Endothelial cell of umbilical vein (primary cell): ENCODE results near the gene NFIC. TPM values are rescaled to one million over a fixed set of nuclear protein-coding genes. Genes with fewer than 3 reads are reported as not detected.

Experiments used
- BruUV-seq: library from RNA; stranded (reverse); fragments of 400-500 nt; replicated peaks from 2 replicates; lab custom pipeline; 2021; lab: Mats Ljungman, UMichigan
- CTCF ChIA-PET: fragments of 300-600, 350-600 bp; sonication (Branson Sonifier 250); formaldehyde crosslinking; loops from one replicate; lab custom pipeline; 2021; ENCODE audit warnings: antibody characterized with exemption, inconsistent platforms; lab: Charles Lee
- POLR2A ChIA-PET: fragments of 300-600, 350-600 bp; sonication (Branson Sonifier 250); formaldehyde crosslinking; loops from one replicate; lab custom pipeline; 2021; ENCODE audit warnings: antibody characterized with exemption, inconsistent platforms; lab: Charles Lee
- DNase-seq: peaks from one replicate; pipeline ENCODE4 v3.0.0-alpha.2; 2011; ENCODE audit warnings: low read depth, low spot score
- FAIRE-seq: peaks from 2 replicates; lab custom pipeline; 2011; peaks lifted over from hg19 to GRCh38; lab: Jason Lieb, UNC
- H2AFZ ChIP-seq: 2 replicates; pipeline ENCODE4 v1.6.0; 2012; ENCODE audit warnings: low read depth, low read length, control low read depth, inconsistent platforms
- H3K27ac ChIP-seq: 2 replicates; pipeline ENCODE4 v1.5.1; 2011; ENCODE audit warnings: low read depth, mild to moderate bottlenecking, control low read depth, low read length, moderate library complexity; ENCODE audit not compliant: insufficient read depth
- H3K27me3 ChIP-seq, 2 experiments: 2 replicates each; pipeline versions ENCODE4 v1.6.0 to v1.6.1; 2011; ENCODE audit warnings: low read length in 2 of 2, mixed read lengths in 1 of 2; ENCODE audit not compliant: control insufficient read depth in 2 of 2, insufficient read depth in 2 of 2
- H3K36me3 ChIP-seq, 2 experiments: 2 replicates in 1 of 2; 3 replicates in 1 of 2; pipeline ENCODE4 v1.5.1; 2011; ENCODE audit warnings: low read length in 2 of 2, mild to moderate bottlenecking in 1 of 2, moderate library complexity in 1 of 2; ENCODE audit not compliant: control insufficient read depth in 2 of 2, insufficient read depth in 2 of 2; ENCODE audit errors: extremely low read depth in 1 of 2
- H3K4me1 ChIP-seq: 3 replicates; pipeline ENCODE4 v1.5.1; 2011; ENCODE audit warnings: mild to moderate bottlenecking, low read length; ENCODE audit not compliant: control insufficient read depth, insufficient read depth; ENCODE audit errors: extremely low read depth
- H3K4me2 ChIP-seq: 2 replicates; pipeline ENCODE4 v1.6.1; 2011; ENCODE audit warnings: low read length, control low read depth, mixed read lengths; ENCODE audit not compliant: insufficient read depth
- H3K4me3 ChIP-seq, 3 experiments: fragments of 200-600 bp in 1 of 3; sonication (generic), shearing (Covaris generic) in 1 of 3; replicated peaks in 1 of 3; 2 replicates each; pipeline ENCODE4 v1.5.1; 2011 to 2016; ENCODE audit warnings: control low read depth in 3 of 3, low read length in 3 of 3, mild to moderate bottlenecking in 2 of 3, inconsistent platforms in 1 of 3, low read depth in 1 of 3, moderate library complexity in 1 of 3; ENCODE audit not compliant: insufficient read depth in 1 of 3
- H3K79me2 ChIP-seq: 2 replicates; pipeline ENCODE4 v1.6.0; 2012; ENCODE audit warnings: low read length, inconsistent platforms; ENCODE audit not compliant: control insufficient read depth, insufficient read depth
- H3K9ac ChIP-seq: replicated peaks from 2 replicates; pipeline ENCODE3; 2011; ENCODE audit warnings: low read length, control low read depth; ENCODE audit not compliant: insufficient read depth; ENCODE audit errors: extremely low read depth
- H3K9me1 ChIP-seq: replicated peaks from 3 replicates; pipeline ENCODE4 v1.6.0; 2011; ENCODE audit warnings: mild to moderate bottlenecking, low read length; ENCODE audit not compliant: control insufficient read depth, insufficient read depth; ENCODE audit errors: extremely low read depth
- H3K9me3 ChIP-seq: replicated peaks from 2 replicates; pipeline ENCODE4 v1.5.1; 2012; ENCODE audit warnings: low read length, inconsistent platforms; ENCODE audit not compliant: control insufficient read depth, insufficient read depth
- H4K20me1 ChIP-seq: replicated peaks from 2 replicates; pipeline ENCODE3; 2011; ENCODE audit warnings: mild to moderate bottlenecking, low read length; ENCODE audit not compliant: control insufficient read depth, insufficient read depth; ENCODE audit errors: extremely low read depth
- EZH2 ChIP-seq: IDR thresholded peaks from 2 replicates; pipeline ENCODE4 v1.6.1; 2012; ENCODE audit warnings: borderline replicate concordance, low read depth, mild to moderate bottlenecking, moderate library complexity, low read length, inconsistent platforms; ENCODE audit not compliant: severe bottlenecking
- FOS ChIP-seq: IDR thresholded peaks from 2 replicates; pipeline ENCODE4 v1.6.1; 2011; ENCODE audit warnings: mild to moderate bottlenecking, low read length, moderate library complexity, borderline replicate concordance; ENCODE audit not compliant: insufficient read depth
- GATA2 ChIP-seq: IDR thresholded peaks from 2 replicates; pipeline ENCODE4 v1.7.0; 2011; ENCODE audit warnings: low read depth, mild to moderate bottlenecking, moderate library complexity, mixed read lengths, low read length; ENCODE audit not compliant: insufficient read length, insufficient read depth
- JUN ChIP-seq: IDR thresholded peaks from 2 replicates; pipeline ENCODE4 v1.6.1; 2011; ENCODE audit warnings: borderline replicate concordance, low read depth; ENCODE audit not compliant: insufficient read length, insufficient read depth
- MAX ChIP-seq: IDR thresholded peaks from 2 replicates; pipeline ENCODE4 v1.6.1; 2011; ENCODE audit not compliant: insufficient read depth, insufficient read length
- MYC ChIP-seq: IDR thresholded peaks from one replicate; pipeline ENCODE4 v1.6.1; 2011; ENCODE audit warnings: mild to moderate bottlenecking, low read depth, low read length
- POLR2A ChIP-seq: IDR thresholded peaks from 2 replicates; pipeline ENCODE4 v1.6.1; 2012; ENCODE audit warnings: low read depth, mild to moderate bottlenecking, control low read depth, low read length
- POLR2AphosphoS5 ChIP-seq: IDR thresholded peaks from 2 replicates; pipeline ENCODE4 v1.6.1; 2012; ENCODE audit warnings: low read depth, mild to moderate bottlenecking, control low read depth, low read length, moderate library complexity; ENCODE audit not compliant: insufficient read depth
- dilution Hi-C: fragments of 300-500 bp; cut with MboI; formaldehyde crosslinking; loops from one replicate; pipeline ENCODE4 v1.15.0; 2019; ENCODE audit warnings: low sequenced_read_pairs; ENCODE audit not compliant: extremely low pct_ligation_motif_present
- intact Hi-C: fragments of 100-400 bp; cut with micrococcal nuclease; formaldehyde crosslinking; loops from one replicate; pipeline ENCODE4 v1.10.0; 2022
- polyA plus RNA-seq, 4 experiments: library from polyadenylated mRNA; depleted of rRNA in 3 of 4; stranded (reverse) in 3 of 4; unstranded in 1 of 4; fragments of >200 nt; gene quantifications; 2 replicates each; pipeline versions ENCODE4 v1.2.1 to v1.2.3, GENCODE V29; 2011 to 2012; ENCODE audit warnings: missing spikeins in 1 of 4
- total RNA-seq: library from RNA; stranded (reverse); gene quantifications from 2 replicates; pipeline ENCODE4 v1.2.3, GENCODE V29; 2021
- TF ChIP-seq, protein P1 (sequence below), 2 donors: IDR thresholded peaks; 1 replicate in 1 of 2; 2 replicates in 1 of 2; pipeline ENCODE4 v1.5.1; 2011; ENCODE audit warnings: low read length in 2 of 2, mild to moderate bottlenecking in 2 of 2, moderate library complexity in 2 of 2, control low read depth in 1 of 2, inconsistent platforms in 1 of 2, low read depth in 1 of 2; ENCODE audit not compliant: insufficient read depth in 1 of 2; ENCODE audit errors: extremely low read depth in 1 of 2

Gene NFIC
- total and polyA plus RNA-seq, 2 donors (not counting 3 experiments of a cell fraction or from before 2014, with no cell fraction given) = 11.4 to 133 TPM

GRCh38 chr19:3478409-3479176 is 112.2 kb downstream of the NFIC start:
- Histone ChIP-seq H3K36me3 (no peaks in the 10 kb centered on the region), H3K27ac (no peak overlapping the region), H2AFZ (no peak overlapping the region), H4K20me1 (no peaks in the 10 kb centered on the region), H3K27me3 (peaks cover 3 to 11% of the 10 kb centered on the region in 2 experiments), H3K9me1 (no peaks in the 10 kb centered on the region), H3K4me2 (no peak overlapping the region), H3K4me1 (no peaks in the 10 kb centered on the region), H3K4me3 (no peak overlapping the region), H3K79me2 (no peaks in the 10 kb centered on the region), H3K9me3 (no peaks in the 10 kb centered on the region), H3K9ac (no peak overlapping the region)
- ChIA-PET CTCF (interaction anchor here (0.6 to 1.5 kb wide), 5 partner anchors 9 to 976 kb away, joined by 4 to 8 read pairs (median 5); no protein-coding TSS in a partner anchor), POLR2A (no interaction called here)
- no TSS peak for BruUV-seq
- DNase-seq = no peak
- dilution Hi-C loops (no loop called here), intact Hi-C loops (no loop called here)
- FAIRE-seq = no peak
- TF ChIP-seq MYC (no peak), GATA2 (no peak), POLR2A (no peak), POLR2AphosphoS5 (no peak), JUN (no peak), FOS (no peak), MAX (no peak), EZH2 (no peak)
- TF ChIP-seq, protein P1, sequence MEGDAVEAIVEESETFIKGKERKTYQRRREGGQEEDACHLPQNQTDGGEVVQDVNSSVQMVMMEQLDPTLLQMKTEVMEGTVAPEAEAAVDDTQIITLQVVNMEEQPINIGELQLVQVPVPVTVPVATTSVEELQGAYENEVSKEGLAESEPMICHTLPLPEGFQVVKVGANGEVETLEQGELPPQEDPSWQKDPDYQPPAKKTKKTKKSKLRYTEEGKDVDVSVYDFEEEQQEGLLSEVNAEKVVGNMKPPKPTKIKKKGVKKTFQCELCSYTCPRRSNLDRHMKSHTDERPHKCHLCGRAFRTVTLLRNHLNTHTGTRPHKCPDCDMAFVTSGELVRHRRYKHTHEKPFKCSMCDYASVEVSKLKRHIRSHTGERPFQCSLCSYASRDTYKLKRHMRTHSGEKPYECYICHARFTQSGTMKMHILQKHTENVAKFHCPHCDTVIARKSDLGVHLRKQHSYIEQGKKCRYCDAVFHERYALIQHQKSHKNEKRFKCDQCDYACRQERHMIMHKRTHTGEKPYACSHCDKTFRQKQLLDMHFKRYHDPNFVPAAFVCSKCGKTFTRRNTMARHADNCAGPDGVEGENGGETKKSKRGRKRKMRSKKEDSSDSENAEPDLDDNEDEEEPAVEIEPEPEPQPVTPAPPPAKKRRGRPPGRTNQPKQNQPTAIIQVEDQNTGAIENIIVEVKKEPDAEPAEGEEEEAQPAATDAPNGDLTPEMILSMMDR (IDR thresholded peaks at IDR 0.05; ENCODE audit: extremely low read depth in 1 of 2, insufficient read depth in 1 of 2, low read depth in 1 of 2, low read length in 2 of 2) = no peak
